ENCODE measurements around the gene FAM240A.
"Not testable (repeated sequence)": the region's sequence is repeated elsewhere in the genome, so short reads cannot be mapped to it uniquely, and the experiment has no call there.

Gene FAM240A

DNA sequence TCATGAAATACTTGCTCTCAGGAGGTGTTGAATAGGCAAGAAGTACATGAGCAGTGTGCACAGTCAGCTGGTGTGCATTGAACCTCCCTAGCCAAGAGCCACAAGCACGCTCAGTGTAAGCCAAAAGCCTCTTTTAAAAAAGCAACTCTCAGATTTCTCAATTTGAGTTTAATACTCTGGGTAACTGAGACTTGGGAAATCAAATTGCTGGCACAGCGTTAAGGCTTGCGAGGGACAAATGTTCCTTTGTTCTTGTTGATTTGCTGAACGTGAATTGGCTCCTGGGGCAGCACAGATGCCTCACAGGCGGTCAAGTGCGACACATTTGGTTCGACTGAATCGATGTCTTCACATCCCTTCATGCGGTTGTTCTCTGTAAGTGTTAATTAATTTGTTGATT lies at the start of gene FAM240A:
FAM240A (plus strand) TSS at position 202 of the 400 bp plus-strand sequence; CDS start at position 361, 159 bp downstream.
- DNase-seq (ENCODE audit: low spot score): peak; percentile 40

DNA sequence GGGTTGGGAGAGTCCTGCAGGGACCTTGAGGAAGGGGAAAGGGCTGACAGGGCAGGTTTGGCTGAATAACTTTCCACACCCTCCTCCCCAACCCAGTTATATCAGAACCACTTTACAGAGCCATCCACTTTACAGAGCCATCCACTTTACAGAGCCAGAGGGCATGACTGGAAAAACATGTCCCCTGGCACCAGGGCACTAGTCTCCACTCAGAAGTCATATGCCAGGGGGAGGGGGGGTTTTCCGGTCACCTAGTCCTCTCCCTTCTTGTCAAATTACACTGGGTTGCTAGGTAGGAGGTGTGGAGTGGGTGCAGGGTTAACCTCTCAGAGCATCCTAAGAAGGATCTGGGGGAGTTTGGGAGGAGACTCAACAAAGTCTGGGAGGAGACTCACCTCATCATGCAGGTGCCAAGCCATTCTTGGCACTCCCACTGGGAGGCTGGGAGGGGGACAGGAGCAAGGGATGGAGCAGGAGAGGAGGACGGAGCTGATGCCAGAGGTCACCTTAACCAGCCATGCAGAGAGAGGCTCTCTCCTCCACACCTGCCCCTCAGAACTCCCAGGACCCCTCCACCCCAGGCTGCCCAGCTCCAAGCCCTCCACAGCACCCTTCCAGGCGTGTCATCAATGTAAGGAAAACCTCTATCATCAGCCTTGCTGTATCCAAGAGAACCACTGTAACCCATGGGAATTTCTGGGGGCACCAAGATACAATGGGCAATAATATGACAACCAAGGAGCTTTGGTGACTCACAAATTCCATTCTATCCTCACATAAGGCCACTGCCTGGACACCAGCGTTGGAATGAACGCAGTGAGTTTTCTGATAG lies 47.9 kb upstream of the FAM240A start:
- peak; percentile 34 for DNase-seq (ENCODE audit: low spot score)

- DNase-seq (ENCODE audit: low spot score): no peak
Measured at GRCh38 chr3:46565077-46565476, 47.2 kb upstream of the FAM240A start.

GRCh38 chr3:46565607-46566039 lies 46.7 kb upstream of the FAM240A start:
- DNase-seq (ENCODE audit: low spot score): peak; percentile 55

- DNase-seq (ENCODE audit: low spot score): peak; percentile 90
Measured at GRCh38 chr3:46566040-46566641, 46.2 kb upstream of the FAM240A start, which contains the start of gene LRRC2. Gene LRRC2, minus strand, starts transcription at chr3:46566302. Its CDS starts 14,711 bp downstream, at chr3:46551591.

GRCh38 chr3:46571684-46572083 lies 40.6 kb upstream of the FAM240A start:
- DNase-seq (ENCODE audit: low spot score): no peak

- no peak for DNase-seq (ENCODE audit: low spot score)
Measured at GRCh38 chr3:46573701-46574100, 38.6 kb upstream of the FAM240A start.

DNA sequence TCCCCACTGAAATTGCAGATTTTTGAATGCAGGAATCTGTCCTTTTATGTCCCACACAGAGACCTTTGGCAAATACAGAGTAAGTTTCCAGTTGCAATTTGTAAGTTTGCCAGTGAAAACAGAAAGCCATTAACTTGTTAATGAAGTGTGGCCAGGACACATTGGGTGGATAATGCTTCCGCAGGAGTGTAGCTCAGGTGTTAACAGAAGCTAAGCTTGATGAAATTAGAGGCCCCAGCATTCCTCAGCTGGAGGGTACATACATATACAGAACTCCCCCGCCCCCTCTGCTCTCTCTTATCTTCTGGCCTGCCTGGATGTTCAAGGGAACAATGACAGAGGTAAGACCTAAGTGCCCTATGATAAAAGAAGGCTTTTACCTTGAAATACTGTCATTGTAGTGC lies 38.1 kb upstream of the FAM240A start:
- no peak for DNase-seq (ENCODE audit: low spot score)

DNA sequence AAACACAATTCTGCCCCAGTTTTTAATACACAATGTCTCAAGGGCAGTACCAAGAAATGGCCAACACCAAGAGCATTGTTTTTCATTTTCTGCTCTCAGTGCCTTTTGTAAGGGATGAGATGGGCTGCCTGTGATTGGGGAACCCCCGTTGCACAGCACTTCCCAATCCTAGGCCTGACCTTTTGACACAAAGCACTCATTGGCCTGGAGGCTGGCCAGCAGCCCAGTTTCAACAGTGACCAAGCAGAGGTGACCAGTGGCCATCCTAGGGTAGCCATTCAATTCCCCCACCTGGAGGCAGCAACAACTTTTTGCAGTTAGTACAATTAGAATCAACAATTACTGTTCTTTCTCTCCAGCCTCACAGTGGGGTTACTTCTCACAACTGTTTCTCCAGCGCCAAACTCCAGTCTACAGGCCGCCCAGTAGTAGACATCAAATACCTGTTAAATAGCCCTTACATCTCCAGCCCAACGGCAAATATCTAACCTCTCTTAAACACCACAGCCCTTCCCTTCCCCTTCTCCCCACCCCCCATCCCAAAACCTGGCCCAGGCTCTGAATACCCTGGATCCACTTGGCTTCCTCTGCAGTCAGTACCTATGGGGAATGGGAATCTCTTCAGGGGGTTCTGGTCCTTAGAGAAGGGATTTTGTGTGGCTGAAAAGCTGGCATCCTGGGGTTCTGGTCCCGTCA lies 37.3 kb upstream of the FAM240A start:
- DNase-seq (ENCODE audit: low spot score): no peak

DNA sequence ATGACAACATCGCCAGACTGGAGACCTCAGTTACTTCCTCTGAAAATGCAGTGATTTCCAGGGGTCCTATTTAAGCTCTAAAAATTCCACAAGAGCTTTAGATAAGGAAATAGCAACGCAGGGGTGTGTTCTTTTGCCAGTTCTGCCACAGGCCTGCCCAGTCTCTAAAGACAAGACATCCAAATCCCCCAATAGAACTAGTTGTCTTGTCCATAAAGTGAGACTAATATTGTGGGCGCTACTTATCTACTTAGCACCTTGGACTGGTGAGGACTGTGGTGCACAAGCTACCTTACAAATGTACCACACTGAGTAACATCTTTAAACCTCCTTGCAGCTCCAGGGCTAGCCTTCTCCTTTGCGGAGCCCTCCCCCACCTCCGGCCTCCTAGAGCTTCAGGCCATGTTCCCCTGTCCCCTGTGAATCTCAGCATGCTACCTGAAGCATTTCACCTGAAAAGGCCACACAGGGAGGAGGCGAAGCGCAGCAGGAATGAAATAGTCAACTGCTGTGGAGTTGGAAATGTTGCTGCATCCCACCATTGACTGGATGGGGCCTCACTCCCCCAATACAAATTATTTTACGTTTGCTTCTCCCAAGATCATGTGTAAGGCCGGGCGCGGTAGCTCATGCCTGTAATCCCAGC lies 36.6 kb upstream of the FAM240A start:
- no peak for DNase-seq (ENCODE audit: low spot score)

GRCh38 chr3:46576386-46576785 lies 35.9 kb upstream of the FAM240A start:
- no peak for DNase-seq (ENCODE audit: low spot score)

DNA sequence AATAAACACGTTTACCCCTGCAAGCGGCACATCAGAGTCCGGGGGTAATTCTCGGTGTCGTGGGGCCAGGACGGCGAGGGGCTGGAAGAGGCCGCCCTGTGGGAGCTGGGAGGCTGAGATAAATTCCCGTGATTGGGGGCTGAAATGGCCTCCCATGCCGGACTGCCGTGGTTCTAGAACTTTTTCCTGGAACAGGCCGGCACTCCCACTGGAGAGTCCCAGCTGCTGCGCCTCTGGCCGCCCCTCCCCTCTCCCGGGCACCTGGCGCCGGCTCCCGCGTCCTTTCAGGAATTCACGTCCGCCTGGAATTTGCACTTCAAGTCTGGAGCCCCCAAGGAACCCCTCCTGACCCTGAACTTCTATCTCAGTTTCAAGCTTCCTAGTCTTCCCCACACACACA lies 35.4 kb upstream of the FAM240A start:
- DNase-seq (ENCODE audit: low spot score): no peak

DNA sequence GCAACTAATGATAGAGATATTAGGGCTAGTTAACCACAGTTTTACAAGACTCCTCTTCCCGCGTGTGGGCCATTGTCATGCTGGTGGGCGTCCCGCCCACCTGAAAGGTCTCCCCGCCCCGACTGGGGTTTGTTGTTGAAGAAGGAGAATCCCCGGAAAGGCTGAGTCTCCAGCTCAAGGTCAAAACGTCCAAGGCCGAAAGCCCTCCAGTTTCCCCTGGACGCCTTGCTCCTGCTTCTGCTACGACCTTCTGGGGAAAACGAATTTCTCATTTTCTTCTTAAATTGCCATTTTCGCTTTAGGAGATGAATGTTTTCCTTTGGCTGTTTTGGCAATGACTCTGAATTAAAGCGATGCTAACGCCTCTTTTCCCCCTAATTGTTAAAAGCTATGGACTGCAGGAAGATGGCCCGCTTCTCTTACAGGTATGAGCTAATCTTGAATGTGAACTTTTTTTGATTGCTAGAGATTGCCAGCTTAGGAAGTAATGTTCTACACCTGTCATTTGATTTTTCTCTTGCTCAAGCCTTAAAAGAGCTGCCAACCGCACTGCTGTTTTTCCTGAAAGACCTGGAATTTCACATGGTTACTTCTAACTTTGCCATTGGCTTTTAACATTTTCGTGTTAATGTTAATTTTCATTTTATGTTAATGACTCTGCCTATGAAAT lies 34.6 kb upstream of the FAM240A start:
- not testable (repeated sequence) for DNase-seq (ENCODE audit: low spot score)

DNA sequence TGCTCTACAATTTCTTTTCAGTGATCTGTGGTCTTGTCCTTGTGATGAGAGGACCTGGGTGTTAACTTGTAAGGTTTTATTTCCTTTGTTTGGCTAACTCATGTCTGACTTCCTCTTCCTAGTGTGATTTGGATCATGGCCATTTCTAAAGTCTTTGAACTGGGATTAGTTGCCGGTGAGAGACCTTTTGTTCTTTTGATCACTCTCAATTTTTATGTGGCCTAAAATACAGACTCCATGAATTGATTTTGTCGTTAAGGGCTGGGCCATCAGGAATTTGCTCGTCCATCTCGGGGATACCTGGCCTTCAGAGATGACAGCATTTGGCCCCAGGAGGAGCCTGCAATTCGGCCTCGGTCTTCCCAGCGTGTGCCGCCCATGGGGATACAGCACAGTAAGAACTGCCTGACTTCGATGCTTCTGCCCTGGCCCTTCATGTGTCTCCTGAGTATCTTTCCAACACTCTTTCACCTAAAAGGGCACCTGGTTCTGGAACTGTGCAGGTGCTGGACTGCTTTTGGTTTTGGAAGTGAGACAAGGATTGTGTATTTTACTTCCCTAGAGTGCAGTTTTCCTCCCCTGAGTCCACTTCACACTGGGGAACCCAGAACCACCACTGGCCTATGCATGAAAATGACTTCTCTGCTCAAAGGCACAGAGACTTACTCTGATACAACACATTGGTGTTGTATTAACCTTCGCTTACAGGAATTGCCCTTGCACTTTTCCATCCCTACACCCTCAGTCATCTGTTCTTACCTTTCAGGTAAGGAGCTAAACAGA lies 33.2 kb upstream of the FAM240A start:
- DNase-seq (ENCODE audit: low spot score): no peak

GRCh38 chr3:46579756-46580286 lies 32.5 kb upstream of the FAM240A start:
- DNase-seq (ENCODE audit: low spot score): no peak

- DNase-seq (ENCODE audit: low spot score): no peak
Measured at GRCh38 chr3:46580675-46581074, 31.6 kb upstream of the FAM240A start.

GRCh38 chr3:46584598-46585467 lies 27.5 kb upstream of the FAM240A start:
- DNase-seq (ENCODE audit: low spot score): no peak

GRCh38 chr3:46585799-46586693 lies 26.3 kb upstream of the FAM240A start:
- no peak for DNase-seq (ENCODE audit: low spot score)

Data from GM03348 (cell line).